HepG2 (cell line): Measurements from ENCODE around the gene SS18L1. TPM values are rescaled to one million over a fixed set of nuclear protein-coding genes. Genes with fewer than 3 reads are reported as not detected.
A peak's percentile ranks its signal among the peaks of the same experiment; 100 is the strongest.

Source experiments
- CBFB ChIP-seq: sonication (generic); formaldehyde crosslinking; IDR thresholded peaks from 2 replicates; pipeline ENCODE4 v1.4.0; 2020; ENCODE audit warnings: missing genetic modification reagents
- ELF4 ChIP-seq: sonication (generic); formaldehyde crosslinking; IDR thresholded peaks from 2 replicates; pipeline ENCODE4 v1.5.0; 2020; ENCODE audit warnings: missing genetic modification reagents, mild to moderate bottlenecking, moderate library complexity, borderline replicate concordance
- GFI1 ChIP-seq: sonication (generic); formaldehyde crosslinking; IDR thresholded peaks from 2 replicates; pipeline ENCODE4 v1.5.0; 2020; ENCODE audit warnings: missing genetic modification reagents, mild to moderate bottlenecking, borderline replicate concordance
- NFYC ChIP-seq: IDR thresholded peaks from 2 replicates; pipeline ENCODE4 v1.6.1; 2016; ENCODE audit warnings: missing genetic modification reagents, missing compliant biosample characterization
- RORA ChIP-seq: sonication (generic); formaldehyde crosslinking; IDR thresholded peaks from 2 replicates; pipeline ENCODE4 v1.5.0; 2020; ENCODE audit warnings: mild to moderate bottlenecking, missing genetic modification reagents, moderate library complexity
- TCF7L2 ChIP-seq: IDR thresholded peaks from 2 replicates; pipeline ENCODE4 v1.6.1; 2011; ENCODE audit warnings: mild to moderate bottlenecking, low read depth, low read length, moderate library complexity
- ZFAT ChIP-seq: sonication (generic); formaldehyde crosslinking; conservative IDR thresholded peaks from 2 replicates; pipeline ENCODE4 v1.8.1; 2023; ENCODE audit warnings: missing genetic modification reagents, inconsistent platforms
- ZFP82 ChIP-seq: sonication (generic); formaldehyde crosslinking; IDR thresholded peaks from 2 replicates; pipeline ENCODE4 v1.5.1; 2020; ENCODE audit warnings: mild to moderate bottlenecking, missing genetic modification reagents, borderline replicate concordance
- ZFX ChIP-seq: sonication (generic); formaldehyde crosslinking; IDR thresholded peaks from 2 replicates; pipeline ENCODE4 v1.4.0; 2020; ENCODE audit warnings: mild to moderate bottlenecking, low read depth, missing genetic modification reagents, moderate library complexity
- polyA plus RNA-seq, 8 experiments: library from polyadenylated mRNA; depleted of rRNA in 3 of 8; stranded (reverse) in 7 of 8; unstranded in 1 of 8; fragments of >200 nt; fragmentation: Illumina TruSeq in 4 of 8; extraction: Trizol in 4 of 8; gene quantifications; 2 replicates each; pipeline versions ENCODE4 v1.2.1 to v1.2.3, GENCODE V29; 2011 to 2016; ENCODE audit warnings: low read depth in 4 of 8, missing spikeins in 1 of 8, mixed read lengths in 1 of 8; ENCODE audit not compliant: insufficient read depth in 1 of 8
- total RNA-seq, 5 experiments: library from RNA; depleted of rRNA; stranded (reverse); fragments of >200 nt; fragmentation: Illumina TruSeq; extraction: Trizol; gene quantifications; 2 replicates each; pipeline ENCODE4 v1.2.3, GENCODE V29; 2016; ENCODE audit warnings: low read depth in 1 of 5
- TF ChIP-seq, protein P1 (sequence below): sonication (generic); formaldehyde crosslinking; IDR thresholded peaks from 2 replicates; pipeline ENCODE4 v1.5.0; 2020; ENCODE audit warnings: mild to moderate bottlenecking, missing genetic modification reagents, borderline replicate concordance
- TF ChIP-seq, protein P2 (sequence below): sonication (generic); formaldehyde crosslinking; IDR thresholded peaks from 2 replicates; pipeline ENCODE4 v1.5.0; 2020; ENCODE audit warnings: missing genetic modification reagents
- TF ChIP-seq, protein P3 (sequence below): sonication (generic); formaldehyde crosslinking; IDR thresholded peaks from 2 replicates; pipeline ENCODE4 v1.4.0; 2020; ENCODE audit warnings: mild to moderate bottlenecking, low read depth, missing genetic modification reagents
- TF ChIP-seq, protein P4 (sequence below): sonication (generic); formaldehyde crosslinking; IDR thresholded peaks from 2 replicates; pipeline ENCODE4 v1.4.0; 2020; ENCODE audit warnings: missing genetic modification reagents
- TF ChIP-seq, protein P5 (sequence below): IDR thresholded peaks from 2 replicates; pipeline ENCODE4 v1.6.1; 2018; ENCODE audit warnings: missing genetic modification reagents
- TF ChIP-seq, protein P6 (sequence below): sonication (generic); formaldehyde crosslinking; IDR thresholded peaks from 2 replicates; pipeline ENCODE4 v1.8.1; 2023; ENCODE audit warnings: missing genetic modification reagents, inconsistent platforms, borderline replicate concordance

Gene SS18L1
- total and polyA plus RNA-seq, 2 of the 13 experiments (the other 11 are each of a cell fraction or from before 2014, with no cell fraction given) = 17.8 to 27.6 TPM

DNA sequence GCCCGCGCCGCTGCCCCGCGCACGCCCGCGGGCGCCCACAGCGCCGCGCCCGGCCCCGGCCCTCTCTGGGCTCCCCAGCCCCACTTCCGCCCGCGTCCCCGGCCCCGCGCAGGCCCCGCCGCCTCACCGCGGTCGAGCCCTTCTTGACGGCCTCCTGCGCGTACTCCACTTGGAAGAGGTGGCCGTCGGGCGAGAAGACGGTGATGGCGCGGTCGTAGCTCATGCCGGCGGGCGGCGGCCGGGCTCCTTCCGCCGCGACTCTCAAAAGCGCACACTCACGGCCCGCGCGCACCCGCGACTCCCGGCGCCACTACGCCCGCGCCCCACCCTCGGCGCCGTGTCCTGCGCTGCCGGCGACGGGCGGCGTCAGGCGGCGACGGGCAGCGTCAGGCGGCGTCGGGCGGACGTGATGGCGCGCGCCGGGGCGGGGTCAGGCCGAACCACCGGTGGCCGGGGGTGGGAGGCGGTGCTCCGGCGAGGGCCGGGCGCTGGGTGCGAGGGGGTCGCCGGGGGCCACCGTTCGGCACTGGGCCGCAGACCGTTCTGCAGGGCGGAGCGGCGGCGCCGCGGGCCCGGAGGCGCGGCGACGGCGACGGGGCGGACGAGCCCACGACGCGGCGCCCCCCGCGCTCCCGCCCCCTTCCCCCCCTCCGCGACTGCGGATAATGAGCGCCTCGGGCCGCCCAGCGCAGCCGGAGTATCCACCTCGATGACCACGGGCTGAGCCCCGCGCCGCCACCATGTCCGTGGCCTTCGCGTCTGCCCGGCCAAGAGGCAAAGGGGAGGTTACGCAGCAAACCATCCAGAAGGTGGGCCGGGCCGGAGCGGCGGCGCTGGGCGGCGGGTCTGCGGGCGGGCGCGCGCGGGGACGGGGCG is at the start of gene SS18L1, which contains the start of gene PSMA7 (continued):
- TF ChIP-seq, protein P1, sequence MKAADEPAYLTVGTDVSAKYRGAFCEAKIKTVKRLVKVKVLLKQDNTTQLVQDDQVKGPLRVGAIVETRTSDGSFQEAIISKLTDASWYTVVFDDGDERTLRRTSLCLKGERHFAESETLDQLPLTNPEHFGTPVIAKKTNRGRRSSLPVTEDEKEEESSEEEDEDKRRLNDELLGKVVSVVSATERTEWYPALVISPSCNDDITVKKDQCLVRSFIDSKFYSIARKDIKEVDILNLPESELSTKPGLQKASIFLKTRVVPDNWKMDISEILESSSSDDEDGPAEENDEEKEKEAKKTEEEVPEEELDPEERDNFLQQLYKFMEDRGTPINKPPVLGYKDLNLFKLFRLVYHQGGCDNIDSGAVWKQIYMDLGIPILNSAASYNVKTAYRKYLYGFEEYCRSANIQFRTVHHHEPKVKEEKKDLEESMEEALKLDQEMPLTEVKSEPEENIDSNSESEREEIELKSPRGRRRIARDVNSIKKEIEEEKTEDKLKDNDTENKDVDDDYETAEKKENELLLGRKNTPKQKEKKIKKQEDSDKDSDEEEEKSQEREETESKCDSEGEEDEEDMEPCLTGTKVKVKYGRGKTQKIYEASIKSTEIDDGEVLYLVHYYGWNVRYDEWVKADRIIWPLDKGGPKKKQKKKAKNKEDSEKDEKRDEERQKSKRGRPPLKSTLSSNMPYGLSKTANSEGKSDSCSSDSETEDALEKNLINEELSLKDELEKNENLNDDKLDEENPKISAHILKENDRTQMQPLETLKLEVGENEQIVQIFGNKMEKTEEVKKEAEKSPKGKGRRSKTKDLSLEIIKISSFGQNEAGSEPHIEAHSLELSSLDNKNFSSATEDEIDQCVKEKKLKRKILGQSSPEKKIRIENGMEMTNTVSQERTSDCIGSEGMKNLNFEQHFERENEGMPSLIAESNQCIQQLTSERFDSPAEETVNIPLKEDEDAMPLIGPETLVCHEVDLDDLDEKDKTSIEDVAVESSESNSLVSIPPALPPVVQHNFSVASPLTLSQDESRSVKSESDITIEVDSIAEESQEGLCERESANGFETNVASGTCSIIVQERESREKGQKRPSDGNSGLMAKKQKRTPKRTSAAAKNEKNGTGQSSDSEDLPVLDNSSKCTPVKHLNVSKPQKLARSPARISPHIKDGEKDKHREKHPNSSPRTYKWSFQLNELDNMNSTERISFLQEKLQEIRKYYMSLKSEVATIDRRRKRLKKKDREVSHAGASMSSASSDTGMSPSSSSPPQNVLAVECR (CRISPR knock-in tag) = peak; percentile 91; the same call in 1 of the 2 replicates
- TF ChIP-seq, protein P2, sequence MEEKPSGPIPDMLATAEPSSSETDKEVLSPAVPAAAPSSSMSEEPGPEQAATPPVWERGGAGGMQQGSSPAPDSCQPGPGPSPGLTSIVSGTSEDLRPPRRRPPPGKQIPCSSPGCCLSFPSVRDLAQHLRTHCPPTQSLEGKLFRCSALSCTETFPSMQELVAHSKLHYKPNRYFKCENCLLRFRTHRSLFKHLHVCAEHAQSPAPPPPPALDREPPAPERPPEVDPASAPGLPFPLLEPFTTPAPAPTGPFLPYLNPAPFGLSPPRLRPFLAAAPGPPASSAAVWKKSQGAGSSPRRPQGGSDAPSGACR (CRISPR knock-in tag) = peak; percentile 43; the same call in 1 of the 2 replicates
- TF ChIP-seq ZFAT (CRISPR knock-in tag) (no peak), TCF7L2 (no peak), ELF4 (CRISPR knock-in tag) (no peak), CBFB (CRISPR knock-in tag) (peak; percentile 82), RORA (CRISPR knock-in tag) (no peak), GFI1 (CRISPR knock-in tag) (peak; percentile 56; the same call in 1 of the 2 replicates), NFYC (CRISPR knock-in tag) (no peak), ZFP82 (CRISPR knock-in tag) (peak; percentile 20; the same call in 1 of the 2 replicates), ZFX (CRISPR knock-in tag) (peak; percentile 95)
- TF ChIP-seq, protein P3, sequence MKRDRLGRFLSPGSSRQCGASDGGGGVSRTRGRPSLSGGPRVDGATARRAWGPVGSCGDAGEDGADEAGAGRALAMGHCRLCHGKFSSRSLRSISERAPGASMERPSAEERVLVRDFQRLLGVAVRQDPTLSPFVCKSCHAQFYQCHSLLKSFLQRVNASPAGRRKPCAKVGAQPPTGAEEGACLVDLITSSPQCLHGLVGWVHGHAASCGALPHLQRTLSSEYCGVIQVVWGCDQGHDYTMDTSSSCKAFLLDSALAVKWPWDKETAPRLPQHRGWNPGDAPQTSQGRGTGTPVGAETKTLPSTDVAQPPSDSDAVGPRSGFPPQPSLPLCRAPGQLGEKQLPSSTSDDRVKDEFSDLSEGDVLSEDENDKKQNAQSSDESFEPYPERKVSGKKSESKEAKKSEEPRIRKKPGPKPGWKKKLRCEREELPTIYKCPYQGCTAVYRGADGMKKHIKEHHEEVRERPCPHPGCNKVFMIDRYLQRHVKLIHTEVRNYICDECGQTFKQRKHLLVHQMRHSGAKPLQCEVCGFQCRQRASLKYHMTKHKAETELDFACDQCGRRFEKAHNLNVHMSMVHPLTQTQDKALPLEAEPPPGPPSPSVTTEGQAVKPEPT = peak; percentile 41; the same call in 1 of the 2 replicates
- TF ChIP-seq, protein P4, sequence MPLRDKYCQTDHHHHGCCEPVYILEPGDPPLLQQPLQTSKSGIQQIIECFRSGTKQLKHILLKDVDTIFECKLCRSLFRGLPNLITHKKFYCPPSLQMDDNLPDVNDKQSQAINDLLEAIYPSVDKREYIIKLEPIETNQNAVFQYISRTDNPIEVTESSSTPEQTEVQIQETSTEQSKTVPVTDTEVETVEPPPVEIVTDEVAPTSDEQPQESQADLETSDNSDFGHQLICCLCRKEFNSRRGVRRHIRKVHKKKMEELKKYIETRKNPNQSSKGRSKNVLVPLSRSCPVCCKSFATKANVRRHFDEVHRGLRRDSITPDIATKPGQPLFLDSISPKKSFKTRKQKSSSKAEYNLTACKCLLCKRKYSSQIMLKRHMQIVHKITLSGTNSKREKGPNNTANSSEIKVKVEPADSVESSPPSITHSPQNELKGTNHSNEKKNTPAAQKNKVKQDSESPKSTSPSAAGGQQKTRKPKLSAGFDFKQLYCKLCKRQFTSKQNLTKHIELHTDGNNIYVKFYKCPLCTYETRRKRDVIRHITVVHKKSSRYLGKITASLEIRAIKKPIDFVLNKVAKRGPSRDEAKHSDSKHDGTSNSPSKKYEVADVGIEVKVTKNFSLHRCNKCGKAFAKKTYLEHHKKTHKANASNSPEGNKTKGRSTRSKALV (CRISPR knock-in tag) = peak; percentile 76; the same call in 1 of the 2 replicates
- TF ChIP-seq, protein P5, sequence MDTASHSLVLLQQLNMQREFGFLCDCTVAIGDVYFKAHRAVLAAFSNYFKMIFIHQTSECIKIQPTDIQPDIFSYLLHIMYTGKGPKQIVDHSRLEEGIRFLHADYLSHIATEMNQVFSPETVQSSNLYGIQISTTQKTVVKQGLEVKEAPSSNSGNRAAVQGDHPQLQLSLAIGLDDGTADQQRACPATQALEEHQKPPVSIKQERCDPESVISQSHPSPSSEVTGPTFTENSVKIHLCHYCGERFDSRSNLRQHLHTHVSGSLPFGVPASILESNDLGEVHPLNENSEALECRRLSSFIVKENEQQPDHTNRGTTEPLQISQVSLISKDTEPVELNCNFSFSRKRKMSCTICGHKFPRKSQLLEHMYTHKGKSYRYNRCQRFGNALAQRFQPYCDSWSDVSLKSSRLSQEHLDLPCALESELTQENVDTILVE = peak; percentile 87; the same call in 1 of the 2 replicates
- TF ChIP-seq, protein P6, sequence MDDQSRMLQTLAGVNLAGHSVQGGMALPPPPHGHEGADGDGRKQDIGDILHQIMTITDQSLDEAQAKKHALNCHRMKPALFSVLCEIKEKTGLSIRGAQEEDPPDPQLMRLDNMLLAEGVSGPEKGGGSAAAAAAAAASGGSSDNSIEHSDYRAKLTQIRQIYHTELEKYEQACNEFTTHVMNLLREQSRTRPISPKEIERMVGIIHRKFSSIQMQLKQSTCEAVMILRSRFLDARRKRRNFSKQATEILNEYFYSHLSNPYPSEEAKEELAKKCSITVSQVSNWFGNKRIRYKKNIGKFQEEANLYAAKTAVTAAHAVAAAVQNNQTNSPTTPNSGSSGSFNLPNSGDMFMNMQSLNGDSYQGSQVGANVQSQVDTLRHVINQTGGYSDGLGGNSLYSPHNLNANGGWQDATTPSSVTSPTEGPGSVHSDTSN (CRISPR knock-in tag) = 0 out of 2 replicates have a peak, but pooled peaks have one; percentile 72
